HAP-1 (cell line): ENCODE results near the gene SLC66A2.
"Not testable (repeated sequence)": the region's sequence is repeated elsewhere in the genome, so short reads cannot be mapped to it uniquely, and the experiment has no call there.

Experiments
- DNase-seq, 2 experiments: peaks; one replicate each; pipeline ENCODE4 v3.0.0-alpha.2; 2016 to 2020; ENCODE audit warnings: low spot score in 2 of 2
- H3K27me3 ChIP-seq: fragments of 250-450 bp; sonication (Bioruptor Pico); 2 replicates; pipeline ENCODE4 v1.5.1; 2020; ENCODE audit warnings: low read depth, mild to moderate bottlenecking, moderate library complexity
- H3K36me3 ChIP-seq: fragments of 250-450 bp; sonication (Bioruptor Pico); replicated peaks from 2 replicates; pipeline ENCODE4 v1.5.1; 2020; ENCODE audit warnings: mild to moderate bottlenecking
- H3K4me1 ChIP-seq: fragments of 250-450 bp; sonication (Bioruptor Pico); 2 replicates; pipeline ENCODE4 v1.5.1; 2020; ENCODE audit warnings: mild to moderate bottlenecking
- H3K4me3 ChIP-seq: fragments of 250-450 bp; sonication (Bioruptor Pico); 2 replicates; pipeline ENCODE4 v1.5.1; 2020; ENCODE audit warnings: mild to moderate bottlenecking, moderate library complexity
- H3K9me3 ChIP-seq: fragments of 250-450 bp; sonication (Bioruptor Pico); 2 replicates; pipeline ENCODE4 v1.5.1; 2020; ENCODE audit warnings: mild to moderate bottlenecking, moderate library complexity
- in situ Hi-C: fragments of 300-500 bp; cut with MboI; formaldehyde crosslinking; loops from 3 replicates; pipeline ENCODE4 v1.14.3; 2020; ENCODE audit warnings: low sequenced_read_pairs, inconsistent platforms, mixed read lengths

SLC66A2 gene

GRCh38 chr18:79869591-79870300 is 81.7 kb downstream of the SLC66A2 start:
- no peaks in the 10 kb centered on the region for H3K36me3 ChIP-seq
- in situ Hi-C loops = no loop called here
- H3K4me3 ChIP-seq = no peak overlapping the region
- H3K27me3 ChIP-seq = no peaks in the 10 kb centered on the region
- no peak for DNase-seq
- H3K9me3 ChIP-seq = no peaks in the 10 kb centered on the region
- no peaks in the 10 kb centered on the region for H3K4me1 ChIP-seq

- no peak for DNase-seq
- in situ Hi-C loops = no loop called here
- Histone ChIP-seq H3K4me1 (no peaks in the 10 kb centered on the region), H3K36me3 (no peaks in the 10 kb centered on the region), H3K27me3 (no peaks in the 10 kb centered on the region), H3K4me3 (no peak overlapping the region), H3K9me3 (no peaks in the 10 kb centered on the region)
Observed at GRCh38 chr18:79868811-79869541, 82.5 kb downstream of the SLC66A2 start.

- no peak for DNase-seq
- Histone ChIP-seq H3K36me3 (no peaks in the 10 kb centered on the region), H3K4me3 (no peak overlapping the region), H3K27me3 (no peaks in the 10 kb centered on the region), H3K4me1 (no peaks in the 10 kb centered on the region), H3K9me3 (no peaks in the 10 kb centered on the region)
- in situ Hi-C loops = no loop called here
Observed at GRCh38 chr18:79868168-79868784, 83.2 kb downstream of the SLC66A2 start.

GRCh38 chr18:79867666-79868065 is 83.8 kb downstream of the SLC66A2 start:
- no peaks in the 10 kb centered on the region for H3K9me3 ChIP-seq
- no peak for DNase-seq
- no peaks in the 10 kb centered on the region for H3K27me3 ChIP-seq
- no peaks in the 10 kb centered on the region for H3K36me3 ChIP-seq
- no peak overlapping the region for H3K4me3 ChIP-seq
- no peaks in the 10 kb centered on the region for H3K4me1 ChIP-seq
- in situ Hi-C loops = no loop called here

- no peaks in the 10 kb centered on the region for H3K27me3 ChIP-seq
Observed at GRCh38 chr18:79866889-79867574, 84.4 kb downstream of the SLC66A2 start.

GRCh38 chr18:79865951-79866350 is 85.5 kb downstream of the SLC66A2 start:
- H3K4me1 ChIP-seq = not testable (repeated sequence)

More at GRCh38 chr18:79866889-79867574, 84.4 kb downstream of the SLC66A2 start:
- H3K9me3 ChIP-seq = no peaks in the 10 kb centered on the region
- no peak overlapping the region for H3K4me3 ChIP-seq
- no peaks in the 10 kb centered on the region for H3K36me3 ChIP-seq
- no peaks in the 10 kb centered on the region for H3K4me1 ChIP-seq
- no peak for DNase-seq
- in situ Hi-C loops = no loop called here

GRCh38 chr18:79864955-79865354 is 86.5 kb downstream of the SLC66A2 start:
- H3K4me1 ChIP-seq, DNase-seq, H3K36me3 ChIP-seq, H3K9me3 ChIP-seq, in situ Hi-C loops, H3K27me3 ChIP-seq, H3K4me3 ChIP-seq: not testable (repeated sequence)

More at GRCh38 chr18:79865951-79866350, 85.5 kb downstream of the SLC66A2 start:
- DNase-seq, H3K36me3 ChIP-seq, H3K27me3 ChIP-seq, H3K4me3 ChIP-seq, H3K9me3 ChIP-seq, in situ Hi-C loops: not testable (repeated sequence)

- no peak for DNase-seq
- Histone ChIP-seq H3K27me3 (no peaks in the 10 kb centered on the region), H3K4me3 (no peak overlapping the region), H3K36me3 (no peaks in the 10 kb centered on the region), H3K9me3 (no peaks in the 10 kb centered on the region), H3K4me1 (no peaks in the 10 kb centered on the region)
- in situ Hi-C loops = no loop called here
Observed at GRCh38 chr18:79864006-79864725, 87.3 kb downstream of the SLC66A2 start.

GRCh38 chr18:79863161-79864005 is 88.1 kb downstream of the SLC66A2 start:
- Histone ChIP-seq H3K4me3 (no peak overlapping the region), H3K9me3 (no peaks in the 10 kb centered on the region), H3K27me3 (no peaks in the 10 kb centered on the region), H3K36me3 (no peaks in the 10 kb centered on the region), H3K4me1 (no peaks in the 10 kb centered on the region)
- in situ Hi-C loops = no loop called here
- no peak for DNase-seq

- no peaks in the 10 kb centered on the region for H3K36me3 ChIP-seq
- H3K4me1 ChIP-seq = no peaks in the 10 kb centered on the region
- DNase-seq = no peak
- H3K9me3 ChIP-seq = no peaks in the 10 kb centered on the region
- no peak overlapping the region for H3K4me3 ChIP-seq
- no peaks in the 10 kb centered on the region for H3K27me3 ChIP-seq
- in situ Hi-C loops = no loop called here
Observed at GRCh38 chr18:79862562-79862961, 88.9 kb downstream of the SLC66A2 start.

- H3K4me3 ChIP-seq = no peak overlapping the region
- H3K36me3 ChIP-seq = no peaks in the 10 kb centered on the region
- in situ Hi-C loops = no loop called here
- no peaks in the 10 kb centered on the region for H3K4me1 ChIP-seq
- no peak for DNase-seq
- H3K27me3 ChIP-seq = no peaks in the 10 kb centered on the region
- no peaks in the 10 kb centered on the region for H3K9me3 ChIP-seq
Observed at GRCh38 chr18:79861687-79862086, 89.8 kb downstream of the SLC66A2 start.

- in situ Hi-C loops = no loop called here
- DNase-seq = no peak
- Histone ChIP-seq H3K4me3 (no peak overlapping the region), H3K9me3 (no peaks in the 10 kb centered on the region), H3K36me3 (no peaks in the 10 kb centered on the region), H3K4me1 (no peaks in the 10 kb centered on the region), H3K27me3 (no peaks in the 10 kb centered on the region)
Observed at GRCh38 chr18:79859314-79859713, 92.1 kb downstream of the SLC66A2 start.
